Ishikawa (cell line): Measurements from ENCODE around the gene LTBP4.

Experiments used
- EP300 ChIP-seq: IDR thresholded peaks from 2 replicates; pipeline ENCODE4 v1.6.1; 2012; ENCODE audit warnings: borderline replicate concordance
- MAX ChIP-seq: IDR thresholded peaks from 2 replicates; pipeline ENCODE4 v1.6.1; 2012
- RAD21 ChIP-seq: IDR thresholded peaks from 2 replicates; pipeline ENCODE4 v1.6.1; 2012; ENCODE audit warnings: low read depth
- YY1 ChIP-seq: IDR thresholded peaks from 2 replicates; pipeline ENCODE4 v1.6.1; 2012; ENCODE audit warnings: low read depth

GRCh38 chr19:40610396-40611064 is 9.4 kb downstream of the LTBP4 start:
- TF ChIP-seq RAD21 (no peak), EP300 (no peak), YY1 (no peak), MAX (peak; percentile 36; the same call in 1 of the 2 replicates)
